ENCODE data around the gene FAM83B. TPM values are rescaled to one million over a fixed set of nuclear protein-coding genes. Genes with fewer than 3 reads are reported as not detected.
A peak's percentile ranks its signal among the peaks of the same experiment; 100 is the strongest.

Gene FAM83B
- polyA plus RNA-seq, 1 of the 3 experiments (the other 2 are of a cell fraction) = not detected

DNA sequence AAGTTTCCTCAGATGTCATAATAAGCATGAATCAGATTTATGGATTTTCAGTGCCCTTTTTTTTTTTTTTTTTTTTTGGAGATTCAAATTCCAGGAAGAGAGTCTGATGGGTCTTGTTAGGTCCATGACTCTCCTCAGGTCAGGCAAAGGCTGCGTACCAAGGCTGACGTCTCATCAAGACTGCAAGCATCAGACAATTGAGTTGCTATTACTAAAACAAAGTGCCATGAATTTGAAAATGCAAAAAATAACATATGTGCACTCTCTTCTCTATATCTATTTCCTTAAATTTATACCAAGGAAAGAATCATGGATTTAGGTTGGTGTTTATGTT, 134.7 kb downstream of the FAM83B start:
- no peaks in the 10 kb centered on the region for H3K79me2 ChIP-seq (ENCODE audit: insufficient read depth)
- H3K9me2 ChIP-seq = no peaks in the 10 kb centered on the region
- no peak overlapping the region for H3K9ac ChIP-seq
- H3K27me3 ChIP-seq (ENCODE audit: insufficient read depth) = no peaks in the 10 kb centered on the region; the same call in 1 of the 2 replicates
- H2AFZ ChIP-seq (ENCODE audit: low read depth) = no peak overlapping the region
- 60% methylated on average over 2 of the region's 2 CpGs for WGBS (ENCODE audit: low lambda C conversion rate)
- POLR2A ChIA-PET = no interaction called here
- H4K20me1 ChIP-seq (ENCODE audit: insufficient read depth) = no peaks in the 10 kb centered on the region
- H3K36me3 ChIP-seq (replicated peaks in 1 of 2; ENCODE audit: control insufficient read depth in 1 of 2, insufficient read depth in 2 of 2, low read length in 1 of 2) = no peaks in the 10 kb centered on the region
- DNase-seq = no peak
- peak overlapping the region; percentile 37; the same call in 1 of the 2 replicates for H3K4me2 ChIP-seq
- CTCF ChIA-PET = no interaction called here
- no peaks in the 10 kb centered on the region for H3K9me3 ChIP-seq
- no peak for TF ChIP-seq RAD21 (IDR thresholded peaks at IDR 0.05; ENCODE audit: low read length)
- no peak for TF ChIP-seq TCF12 (IDR thresholded peaks at IDR 0.05)
- no peak for TF ChIP-seq TEAD4 (IDR thresholded peaks at IDR 0.05; ENCODE audit: borderline replicate concordance, insufficient read depth)
- TF ChIP-seq, protein P1, sequence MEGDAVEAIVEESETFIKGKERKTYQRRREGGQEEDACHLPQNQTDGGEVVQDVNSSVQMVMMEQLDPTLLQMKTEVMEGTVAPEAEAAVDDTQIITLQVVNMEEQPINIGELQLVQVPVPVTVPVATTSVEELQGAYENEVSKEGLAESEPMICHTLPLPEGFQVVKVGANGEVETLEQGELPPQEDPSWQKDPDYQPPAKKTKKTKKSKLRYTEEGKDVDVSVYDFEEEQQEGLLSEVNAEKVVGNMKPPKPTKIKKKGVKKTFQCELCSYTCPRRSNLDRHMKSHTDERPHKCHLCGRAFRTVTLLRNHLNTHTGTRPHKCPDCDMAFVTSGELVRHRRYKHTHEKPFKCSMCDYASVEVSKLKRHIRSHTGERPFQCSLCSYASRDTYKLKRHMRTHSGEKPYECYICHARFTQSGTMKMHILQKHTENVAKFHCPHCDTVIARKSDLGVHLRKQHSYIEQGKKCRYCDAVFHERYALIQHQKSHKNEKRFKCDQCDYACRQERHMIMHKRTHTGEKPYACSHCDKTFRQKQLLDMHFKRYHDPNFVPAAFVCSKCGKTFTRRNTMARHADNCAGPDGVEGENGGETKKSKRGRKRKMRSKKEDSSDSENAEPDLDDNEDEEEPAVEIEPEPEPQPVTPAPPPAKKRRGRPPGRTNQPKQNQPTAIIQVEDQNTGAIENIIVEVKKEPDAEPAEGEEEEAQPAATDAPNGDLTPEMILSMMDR (IDR thresholded peaks at IDR 0.05) = no peak
- no peak for TF ChIP-seq FOXJ3 (CRISPR knock-in tag; IDR thresholded peaks at IDR 0.05)
- TF ChIP-seq, protein P2, sequence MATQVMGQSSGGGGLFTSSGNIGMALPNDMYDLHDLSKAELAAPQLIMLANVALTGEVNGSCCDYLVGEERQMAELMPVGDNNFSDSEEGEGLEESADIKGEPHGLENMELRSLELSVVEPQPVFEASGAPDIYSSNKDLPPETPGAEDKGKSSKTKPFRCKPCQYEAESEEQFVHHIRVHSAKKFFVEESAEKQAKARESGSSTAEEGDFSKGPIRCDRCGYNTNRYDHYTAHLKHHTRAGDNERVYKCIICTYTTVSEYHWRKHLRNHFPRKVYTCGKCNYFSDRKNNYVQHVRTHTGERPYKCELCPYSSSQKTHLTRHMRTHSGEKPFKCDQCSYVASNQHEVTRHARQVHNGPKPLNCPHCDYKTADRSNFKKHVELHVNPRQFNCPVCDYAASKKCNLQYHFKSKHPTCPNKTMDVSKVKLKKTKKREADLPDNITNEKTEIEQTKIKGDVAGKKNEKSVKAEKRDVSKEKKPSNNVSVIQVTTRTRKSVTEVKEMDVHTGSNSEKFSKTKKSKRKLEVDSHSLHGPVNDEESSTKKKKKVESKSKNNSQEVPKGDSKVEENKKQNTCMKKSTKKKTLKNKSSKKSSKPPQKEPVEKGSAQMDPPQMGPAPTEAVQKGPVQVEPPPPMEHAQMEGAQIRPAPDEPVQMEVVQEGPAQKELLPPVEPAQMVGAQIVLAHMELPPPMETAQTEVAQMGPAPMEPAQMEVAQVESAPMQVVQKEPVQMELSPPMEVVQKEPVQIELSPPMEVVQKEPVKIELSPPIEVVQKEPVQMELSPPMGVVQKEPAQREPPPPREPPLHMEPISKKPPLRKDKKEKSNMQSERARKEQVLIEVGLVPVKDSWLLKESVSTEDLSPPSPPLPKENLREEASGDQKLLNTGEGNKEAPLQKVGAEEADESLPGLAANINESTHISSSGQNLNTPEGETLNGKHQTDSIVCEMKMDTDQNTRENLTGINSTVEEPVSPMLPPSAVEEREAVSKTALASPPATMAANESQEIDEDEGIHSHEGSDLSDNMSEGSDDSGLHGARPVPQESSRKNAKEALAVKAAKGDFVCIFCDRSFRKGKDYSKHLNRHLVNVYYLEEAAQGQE (IDR thresholded peaks at IDR 0.05; ENCODE audit: low read depth, low read length) = no peak
- TF ChIP-seq, protein P3, sequence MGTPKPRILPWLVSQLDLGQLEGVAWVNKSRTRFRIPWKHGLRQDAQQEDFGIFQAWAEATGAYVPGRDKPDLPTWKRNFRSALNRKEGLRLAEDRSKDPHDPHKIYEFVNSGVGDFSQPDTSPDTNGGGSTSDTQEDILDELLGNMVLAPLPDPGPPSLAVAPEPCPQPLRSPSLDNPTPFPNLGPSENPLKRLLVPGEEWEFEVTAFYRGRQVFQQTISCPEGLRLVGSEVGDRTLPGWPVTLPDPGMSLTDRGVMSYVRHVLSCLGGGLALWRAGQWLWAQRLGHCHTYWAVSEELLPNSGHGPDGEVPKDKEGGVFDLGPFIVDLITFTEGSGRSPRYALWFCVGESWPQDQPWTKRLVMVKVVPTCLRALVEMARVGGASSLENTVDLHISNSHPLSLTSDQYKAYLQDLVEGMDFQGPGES (IDR thresholded peaks at IDR 0.05; ENCODE audit: low read depth, low read length) = no peak
- no peak for TF ChIP-seq NFIC (IDR thresholded peaks at IDR 0.05; ENCODE audit: borderline replicate concordance)
- TF ChIP-seq, protein P4, sequence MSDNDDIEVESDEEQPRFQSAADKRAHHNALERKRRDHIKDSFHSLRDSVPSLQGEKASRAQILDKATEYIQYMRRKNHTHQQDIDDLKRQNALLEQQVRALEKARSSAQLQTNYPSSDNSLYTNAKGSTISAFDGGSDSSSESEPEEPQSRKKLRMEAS (IDR thresholded peaks at IDR 0.05; ENCODE audit: low read depth) = no peak
- TF ChIP-seq SMC3 (IDR thresholded peaks at IDR 0.05; ENCODE audit: low read depth, low read length) = no peak
- TF ChIP-seq RFX5 (IDR thresholded peaks at IDR 0.05; ENCODE audit: low read length) = no peak
- TF ChIP-seq EP300 (IDR thresholded peaks at IDR 0.05; ENCODE audit: borderline replicate concordance in 1 of 2, low read depth in 1 of 2, low read length in 1 of 2) = no peak
- no peak for TF ChIP-seq FOSL2 (IDR thresholded peaks at IDR 0.05; ENCODE audit: borderline replicate concordance, low read depth)
- TF ChIP-seq, protein P5, sequence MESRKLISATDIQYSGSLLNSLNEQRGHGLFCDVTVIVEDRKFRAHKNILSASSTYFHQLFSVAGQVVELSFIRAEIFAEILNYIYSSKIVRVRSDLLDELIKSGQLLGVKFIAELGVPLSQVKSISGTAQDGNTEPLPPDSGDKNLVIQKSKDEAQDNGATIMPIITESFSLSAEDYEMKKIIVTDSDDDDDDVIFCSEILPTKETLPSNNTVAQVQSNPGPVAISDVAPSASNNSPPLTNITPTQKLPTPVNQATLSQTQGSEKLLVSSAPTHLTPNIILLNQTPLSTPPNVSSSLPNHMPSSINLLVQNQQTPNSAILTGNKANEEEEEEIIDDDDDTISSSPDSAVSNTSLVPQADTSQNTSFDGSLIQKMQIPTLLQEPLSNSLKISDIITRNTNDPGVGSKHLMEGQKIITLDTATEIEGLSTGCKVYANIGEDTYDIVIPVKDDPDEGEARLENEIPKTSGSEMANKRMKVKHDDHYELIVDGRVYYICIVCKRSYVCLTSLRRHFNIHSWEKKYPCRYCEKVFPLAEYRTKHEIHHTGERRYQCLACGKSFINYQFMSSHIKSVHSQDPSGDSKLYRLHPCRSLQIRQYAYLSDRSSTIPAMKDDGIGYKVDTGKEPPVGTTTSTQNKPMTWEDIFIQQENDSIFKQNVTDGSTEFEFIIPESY (IDR thresholded peaks at IDR 0.05; ENCODE audit: borderline replicate concordance, low read depth) = no peak
- TF ChIP-seq RCOR1 (IDR thresholded peaks at IDR 0.05; ENCODE audit: low read length) = no peak
- TF ChIP-seq SIN3A (IDR thresholded peaks at IDR 0.05; ENCODE audit: borderline replicate concordance, low read depth, low read length) = no peak
- no peak for TF ChIP-seq GABPA (IDR thresholded peaks at IDR 0.05; ENCODE audit: low read depth)
- no peak for TF ChIP-seq EZH2phosphoT487 (IDR thresholded peaks at IDR 0.05; ENCODE audit: borderline replicate concordance, low read depth)
- H3K4me3 ChIP-seq (ENCODE audit: low read depth in 2 of 2, low read length in 1 of 2) = no peak overlapping the region
- no peak overlapping the region for H3K27ac ChIP-seq (ENCODE audit: low read depth in 2 of 2, low read length in 1 of 2)
- peaks cover 0 to 6% of the 10 kb centered on the region in 2 experiments; a peak in 1 of 4 replicates for H3K4me1 ChIP-seq (ENCODE audit: control insufficient read depth in 1 of 2, insufficient read depth in 2 of 2, low read depth in 1 of 2, low read length in 1 of 2)
- no peaks in the 10 kb centered on the region for H3F3A ChIP-seq (replicated peaks; ENCODE audit: insufficient read depth)

All from SK-N-SH (cell line).